ENCODE data around the gene CABLES2.

CABLES2 gene

GRCh38 chr20:62404112-62404665, 2.9 kb downstream of the CABLES2 start:
- no peak for DNase-seq (ENCODE audit: low spot score)

- no peak for DNase-seq (ENCODE audit: low spot score)
Measured at GRCh38 chr20:62403331-62403730, 3.8 kb downstream of the CABLES2 start.

GRCh38 chr20:62402456-62403150, 4.5 kb downstream of the CABLES2 start:
- DNase-seq (ENCODE audit: low spot score): no peak

- DNase-seq (ENCODE audit: low spot score): no peak
Measured at GRCh38 chr20:62401331-62401779, 5.7 kb downstream of the CABLES2 start.

- DNase-seq (ENCODE audit: low spot score): no peak
Measured at GRCh38 chr20:62400541-62400940, 6.5 kb downstream of the CABLES2 start.

GRCh38 chr20:62400021-62400420, 7.1 kb downstream of the CABLES2 start:
- DNase-seq (ENCODE audit: low spot score): no peak

GRCh38 chr20:62398120-62398821, 8.8 kb downstream of the CABLES2 start:
- DNase-seq (ENCODE audit: low spot score): no peak

GRCh38 chr20:62396367-62397239, 10.5 kb downstream of the CABLES2 start:
- no peak for DNase-seq (ENCODE audit: low spot score)

- DNase-seq (ENCODE audit: low spot score): no peak
Measured at GRCh38 chr20:62395311-62396242, 11.5 kb downstream of the CABLES2 start.

GRCh38 chr20:62394248-62395245, 12.5 kb downstream of the CABLES2 start:
- no peak for DNase-seq (ENCODE audit: low spot score)

- no peak for DNase-seq (ENCODE audit: low spot score)
Measured at GRCh38 chr20:62393830-62394229, 13.3 kb downstream of the CABLES2 start.

GRCh38 chr20:62393335-62393665, 13.8 kb downstream of the CABLES2 start:
- no peak for DNase-seq (ENCODE audit: low spot score)

GRCh38 chr20:62392621-62393334, 14.3 kb downstream of the CABLES2 start:
- no peak for DNase-seq (ENCODE audit: low spot score)

- no peak for DNase-seq (ENCODE audit: low spot score)
Measured at GRCh38 chr20:62392077-62392418, 15.0 kb downstream of the CABLES2 start.

- no peak for DNase-seq (ENCODE audit: low spot score)
Measured at GRCh38 chr20:62391165-62392076, 15.7 kb downstream of the CABLES2 start.

- DNase-seq (ENCODE audit: low spot score): no peak
Measured at GRCh38 chr20:62390317-62391164, 16.5 kb downstream of the CABLES2 start.

- DNase-seq (ENCODE audit: low spot score): no peak
Measured at GRCh38 chr20:62389601-62390087, 17.4 kb downstream of the CABLES2 start.
